K562 (cell line): ENCODE measurements around the gene CCNY. TPM values are rescaled to one million over a fixed set of nuclear protein-coding genes. Genes with fewer than 3 reads are reported as not detected.
A peak's percentile ranks its signal among the peaks of the same experiment; 100 is the strongest.

Experiments used
- BRD4 ChIP-seq: fragments of 200-600 bp; sonication (generic); IDR thresholded peaks from 2 replicates; pipeline ENCODE4 v1.6.1; 2017; ENCODE audit warnings: inconsistent platforms
- CREB3L1 ChIP-seq: fragments of 450-650 bp; IDR thresholded peaks from 2 replicates; pipeline ENCODE4 v1.6.1; 2014; ENCODE audit warnings: low read depth, mild to moderate bottlenecking, moderate library complexity, borderline replicate concordance
- CREM ChIP-seq: IDR thresholded peaks from 2 replicates; pipeline ENCODE4 v1.6.1; 2014; ENCODE audit warnings: antibody characterized with exemption, low read depth
- EP400 ChIP-seq: fragments of 450-650 bp; IDR thresholded peaks from 2 replicates; pipeline ENCODE4 v1.6.1; 2017; ENCODE audit warnings: antibody characterized with exemption, mild to moderate bottlenecking, moderate library complexity
- ETS2 ChIP-seq: IDR thresholded peaks from 2 replicates; pipeline ENCODE4 v1.6.1; 2016; ENCODE audit warnings: borderline replicate concordance, missing genetic modification characterization, mild to moderate bottlenecking, moderate library complexity, missing compliant biosample characterization; ENCODE audit not compliant: poor library complexity, severe bottlenecking
- ETV6 ChIP-seq, 3 experiments: fragments of 150-350 bp in 1 of 3; sonication (generic) in 1 of 3; formaldehyde crosslinking in 1 of 3; IDR thresholded peaks; 2 replicates each; pipeline versions ENCODE4 v1.6.1 to v1.8.0; 2014 to 2022; ENCODE audit warnings: borderline replicate concordance in 2 of 3, low read depth in 2 of 3, antibody characterized with exemption in 1 of 3, low read length in 1 of 3, mild to moderate bottlenecking in 1 of 3, missing genetic modification reagents in 1 of 3
- KAT2B ChIP-seq: IDR thresholded peaks from one replicate; pipeline ENCODE4 v1.6.1; 2012; ENCODE audit warnings: low read depth, mild to moderate bottlenecking, control low read depth, inconsistent platforms, low read length, moderate library complexity
- PATZ1 ChIP-seq: fragments of 250-450 bp; sonication (Bioruptor Pico); IDR thresholded peaks from 2 replicates; pipeline ENCODE4 v1.5.0; 2020; ENCODE audit warnings: mild to moderate bottlenecking, borderline replicate concordance
- POLR2G ChIP-seq: fragments of 200-400 bp; formaldehyde crosslinking; IDR thresholded peaks from 2 replicates; pipeline ENCODE4 v1.6.1; 2017; ENCODE audit warnings: low read depth, mild to moderate bottlenecking, antibody characterized with exemption, low read length, moderate library complexity
- RBM14 ChIP-seq: fragments of 200-400 bp; formaldehyde crosslinking; IDR thresholded peaks from 2 replicates; pipeline ENCODE4 v1.6.1; 2018; ENCODE audit warnings: low read depth, mild to moderate bottlenecking, low read length, moderate library complexity, borderline replicate concordance; ENCODE audit not compliant: insufficient read depth
- RBM15 ChIP-seq: fragments of 200-400 bp; formaldehyde crosslinking; IDR thresholded peaks from 2 replicates; pipeline ENCODE4 v1.6.1; 2018; ENCODE audit warnings: mild to moderate bottlenecking, low read length, moderate library complexity; ENCODE audit not compliant: insufficient read depth
- SMARCE1 ChIP-seq: fragments of 450-650 bp; IDR thresholded peaks from 2 replicates; pipeline ENCODE4 v1.7.1; 2016; ENCODE audit warnings: mild to moderate bottlenecking
- TRIM24 ChIP-seq, 2 experiments: fragments of 450-650 bp; IDR thresholded peaks; 2 replicates each; pipeline ENCODE4 v1.6.1; 2016
- ZMIZ1 ChIP-seq, 2 experiments: fragments of 150-350 bp in 1 of 2; IDR thresholded peaks; 2 replicates each; pipeline ENCODE4 v1.6.1; 2012 to 2016; ENCODE audit warnings: low read depth in 2 of 2, low read length in 2 of 2, mild to moderate bottlenecking in 1 of 2, moderate library complexity in 1 of 2
- ZNF133 ChIP-seq: fragments of 250-450 bp; sonication (Bioruptor Pico); IDR thresholded peaks from 2 replicates; pipeline ENCODE4 v1.4.0; 2020; ENCODE audit warnings: mild to moderate bottlenecking
- ZNF3 ChIP-seq: fragments of 250-450 bp; sonication (Bioruptor Pico); IDR thresholded peaks from 2 replicates; pipeline ENCODE4 v1.5.0; 2021; ENCODE audit warnings: mild to moderate bottlenecking, moderate library complexity
- ZNF408 ChIP-seq: fragments of 250-450 bp; sonication (Bioruptor Pico); IDR thresholded peaks from 2 replicates; pipeline ENCODE4 v1.4.0; 2020; ENCODE audit warnings: low read depth, mild to moderate bottlenecking, moderate library complexity
- ZNF696 ChIP-seq: fragments of 250-450 bp; sonication (Bioruptor Pico); conservative IDR thresholded peaks from 2 replicates; pipeline ENCODE4 v1.4.0; 2020; ENCODE audit warnings: mild to moderate bottlenecking, moderate library complexity
- polyA plus RNA-seq, 8 experiments: library from polyadenylated mRNA; depleted of rRNA in 4 of 8; stranded (reverse) in 5 of 8; unstranded in 3 of 8; fragments of >200 nt; fragmentation: Nextera tagmentation in 2 of 8; fragmentation: Illumina TruSeq in 1 of 8; extraction: Ambion mirVana in 2 of 8; extraction: Trizol in 1 of 8; gene quantifications; 2 replicates each; pipeline versions ENCODE4 v1.2.1 to v1.2.3, GENCODE V29; 2011 to 2014; ENCODE audit warnings: inconsistent platforms in 1 of 8, missing spikeins in 1 of 8
- total RNA-seq, 7 experiments: library from RNA; depleted of rRNA in 6 of 7; stranded (reverse); fragments of >200 nt in 6 of 7; fragmentation: Illumina TruSeq in 2 of 7; extraction: Trizol in 2 of 7; gene quantifications; 2 replicates each; pipeline versions ENCODE4 v1.2.1 to v1.2.3, GENCODE V29; 2011 to 2021; ENCODE audit warnings: low replicate concordance in 1 of 7
- TF ChIP-seq, protein P1 (sequence below): sonication (generic); formaldehyde crosslinking; IDR thresholded peaks from 2 replicates; pipeline ENCODE4 v1.8.0; 2022; ENCODE audit warnings: missing genetic modification reagents, mild to moderate bottlenecking, moderate library complexity, borderline replicate concordance

The CCNY gene
- total and polyA plus RNA-seq, 9 of the 15 experiments (the other 6 are each of a cell fraction or from before 2014, with no cell fraction given): 8.4 to 109 (median 38.6) TPM

- TF ChIP-seq CREB3L1 (no peak), ZNF696 (no peak), RBM14 (no peak), CREM (peak; percentile 35; the same call in 1 of the 2 replicates), KAT2B (no peak), BRD4 (no peak), SMARCE1 (peak; percentile 94), ZNF3 (CRISPR knock-in tag) (no peak), TRIM24 (IDR thresholded peaks at IDR 0.05) (peak; percentile 51 to 80; a peak in 3 of 4 replicates), ZNF408 (CRISPR knock-in tag) (no peak), EP400 (peak; percentile 17), PATZ1 (CRISPR knock-in tag) (0 out of 2 replicates have a peak, but pooled peaks have one; percentile 34), ETS2 (tag) (no peak), ETV6 (IDR thresholded peaks at IDR 0.05; ENCODE audit: borderline replicate concordance in 1 of 2, low read depth in 2 of 2, low read length in 1 of 2) (no peak; a peak in 1 of 4 replicates), ETV6 (CRISPR knock-in tag; IDR thresholded peaks at IDR 0.05; ENCODE audit: borderline replicate concordance) (no peak), ZNF133 (CRISPR knock-in tag) (no peak), RBM15 (no peak), ZMIZ1 (IDR thresholded peaks at IDR 0.05; ENCODE audit: low read depth in 2 of 2, low read length in 2 of 2) (peak in 1 of 2 experiments; percentile 77; a peak in 2 of 4 replicates), POLR2G (no peak)
- TF ChIP-seq, protein P1, sequence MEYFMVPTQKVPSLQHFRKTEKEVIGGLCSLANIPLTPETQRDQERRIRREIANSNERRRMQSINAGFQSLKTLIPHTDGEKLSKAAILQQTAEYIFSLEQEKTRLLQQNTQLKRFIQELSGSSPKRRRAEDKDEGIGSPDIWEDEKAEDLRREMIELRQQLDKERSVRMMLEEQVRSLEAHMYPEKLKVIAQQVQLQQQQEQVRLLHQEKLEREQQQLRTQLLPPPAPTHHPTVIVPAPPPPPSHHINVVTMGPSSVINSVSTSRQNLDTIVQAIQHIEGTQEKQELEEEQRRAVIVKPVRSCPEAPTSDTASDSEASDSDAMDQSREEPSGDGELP (CRISPR knock-in tag): no peak
Observed at GRCh38 chr10:35399414-35400009, 63.2 kb downstream of the CCNY start (continued).
